Measurements from ENCODE around the gene SH3RF3.

DNA sequence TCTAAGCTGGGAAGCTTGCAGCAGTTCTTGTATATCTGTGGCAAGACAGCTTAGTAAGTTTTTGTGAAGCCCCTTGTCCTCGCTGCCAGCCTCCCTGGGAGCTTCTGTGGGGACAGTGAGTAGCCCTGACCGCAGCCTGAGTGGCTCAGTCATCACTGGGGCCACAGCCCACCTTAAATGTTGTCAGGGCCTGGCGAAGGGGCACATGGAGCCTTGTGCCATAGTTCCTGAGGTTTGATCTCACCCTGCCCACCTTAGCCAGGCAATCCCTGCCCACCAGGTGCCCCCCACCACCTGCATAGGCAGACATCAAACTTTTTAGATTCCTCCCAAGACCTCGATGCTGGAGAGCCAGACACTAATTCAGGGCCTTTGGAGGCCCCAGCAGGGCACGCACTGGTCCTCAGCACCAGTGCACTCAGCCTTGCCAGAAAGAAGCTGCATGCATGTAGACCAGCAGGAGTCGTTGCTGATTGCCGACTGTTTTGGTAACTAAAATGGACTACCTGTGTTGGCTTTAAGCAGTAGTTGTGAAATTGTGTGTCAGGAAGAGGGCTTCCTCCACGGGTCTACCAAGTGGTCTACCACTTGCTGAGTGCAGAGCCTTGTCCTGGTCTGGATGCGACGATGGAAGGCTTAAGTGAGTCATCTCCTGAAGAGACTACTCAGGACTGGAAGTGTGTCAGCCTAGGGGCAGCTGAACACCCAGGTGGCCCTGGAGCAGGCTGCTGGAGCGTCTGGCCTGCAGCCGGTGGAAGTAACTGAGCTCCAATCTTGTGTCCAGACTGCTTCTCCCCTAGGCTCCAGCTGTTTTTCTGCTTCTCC, 251.7 kb downstream of the SH3RF3 start:
- TF ChIP-seq, protein P1, sequence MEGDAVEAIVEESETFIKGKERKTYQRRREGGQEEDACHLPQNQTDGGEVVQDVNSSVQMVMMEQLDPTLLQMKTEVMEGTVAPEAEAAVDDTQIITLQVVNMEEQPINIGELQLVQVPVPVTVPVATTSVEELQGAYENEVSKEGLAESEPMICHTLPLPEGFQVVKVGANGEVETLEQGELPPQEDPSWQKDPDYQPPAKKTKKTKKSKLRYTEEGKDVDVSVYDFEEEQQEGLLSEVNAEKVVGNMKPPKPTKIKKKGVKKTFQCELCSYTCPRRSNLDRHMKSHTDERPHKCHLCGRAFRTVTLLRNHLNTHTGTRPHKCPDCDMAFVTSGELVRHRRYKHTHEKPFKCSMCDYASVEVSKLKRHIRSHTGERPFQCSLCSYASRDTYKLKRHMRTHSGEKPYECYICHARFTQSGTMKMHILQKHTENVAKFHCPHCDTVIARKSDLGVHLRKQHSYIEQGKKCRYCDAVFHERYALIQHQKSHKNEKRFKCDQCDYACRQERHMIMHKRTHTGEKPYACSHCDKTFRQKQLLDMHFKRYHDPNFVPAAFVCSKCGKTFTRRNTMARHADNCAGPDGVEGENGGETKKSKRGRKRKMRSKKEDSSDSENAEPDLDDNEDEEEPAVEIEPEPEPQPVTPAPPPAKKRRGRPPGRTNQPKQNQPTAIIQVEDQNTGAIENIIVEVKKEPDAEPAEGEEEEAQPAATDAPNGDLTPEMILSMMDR (IDR thresholded peaks at IDR 0.05 in 2 of 3, conservative IDR thresholded peaks at IDR 0.05 in 1 of 3; ENCODE audit: insufficient read depth in 2 of 3, low read depth in 1 of 3, low read length in 3 of 3): no peak
- TF ChIP-seq SMC3 (conservative IDR thresholded peaks at IDR 0.05; ENCODE audit: insufficient read depth, low read depth, low read length): no peak
- no peak for TF ChIP-seq CHD4 (IDR thresholded peaks at IDR 0.05; ENCODE audit: insufficient read depth, insufficient replicate concordance, low read depth, low read length, poor library complexity, severe bottlenecking)
- TF ChIP-seq, protein P2, sequence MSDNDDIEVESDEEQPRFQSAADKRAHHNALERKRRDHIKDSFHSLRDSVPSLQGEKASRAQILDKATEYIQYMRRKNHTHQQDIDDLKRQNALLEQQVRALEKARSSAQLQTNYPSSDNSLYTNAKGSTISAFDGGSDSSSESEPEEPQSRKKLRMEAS (CRISPR knock-in tag; IDR thresholded peaks at IDR 0.05): no peak
- TF ChIP-seq, protein P3, sequence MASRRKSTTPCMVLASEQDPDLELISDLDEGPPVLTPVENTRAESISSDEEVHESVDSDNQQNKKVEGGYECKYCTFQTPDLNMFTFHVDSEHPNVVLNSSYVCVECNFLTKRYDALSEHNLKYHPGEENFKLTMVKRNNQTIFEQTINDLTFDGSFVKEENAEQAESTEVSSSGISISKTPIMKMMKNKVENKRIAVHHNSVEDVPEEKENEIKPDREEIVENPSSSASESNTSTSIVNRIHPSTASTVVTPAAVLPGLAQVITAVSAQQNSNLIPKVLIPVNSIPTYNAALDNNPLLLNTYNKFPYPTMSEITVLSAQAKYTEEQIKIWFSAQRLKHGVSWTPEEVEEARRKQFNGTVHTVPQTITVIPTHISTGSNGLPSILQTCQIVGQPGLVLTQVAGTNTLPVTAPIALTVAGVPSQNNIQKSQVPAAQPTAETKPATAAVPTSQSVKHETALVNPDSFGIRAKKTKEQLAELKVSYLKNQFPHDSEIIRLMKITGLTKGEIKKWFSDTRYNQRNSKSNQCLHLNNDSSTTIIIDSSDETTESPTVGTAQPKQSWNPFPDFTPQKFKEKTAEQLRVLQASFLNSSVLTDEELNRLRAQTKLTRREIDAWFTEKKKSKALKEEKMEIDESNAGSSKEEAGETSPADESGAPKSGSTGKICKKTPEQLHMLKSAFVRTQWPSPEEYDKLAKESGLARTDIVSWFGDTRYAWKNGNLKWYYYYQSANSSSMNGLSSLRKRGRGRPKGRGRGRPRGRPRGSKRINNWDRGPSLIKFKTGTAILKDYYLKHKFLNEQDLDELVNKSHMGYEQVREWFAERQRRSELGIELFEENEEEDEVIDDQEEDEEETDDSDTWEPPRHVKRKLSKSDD (conservative IDR thresholded peaks at IDR 0.05; ENCODE audit: low read length): no peak
- no peak for TF ChIP-seq RAD21 (CRISPR knock-in tag; conservative IDR thresholded peaks at IDR 0.05 in 1 of 2, IDR thresholded peaks at IDR 0.05 in 1 of 2)
- no peak for TF ChIP-seq BRCA1 (IDR thresholded peaks at IDR 0.05)
- TF ChIP-seq BRCA1 (CRISPR knock-in tag; IDR thresholded peaks at IDR 0.05): no peak
- no peak for TF ChIP-seq SIX5 (IDR thresholded peaks at IDR 0.05; ENCODE audit: borderline replicate concordance in 1 of 2, insufficient read depth in 1 of 2, low read depth in 1 of 2, low read length in 2 of 2)
- no peak for TF ChIP-seq PHF20 (IDR thresholded peaks at IDR 0.05; ENCODE audit: partially characterized antibody)
- TF ChIP-seq GATA2 (CRISPR knock-in tag; IDR thresholded peaks at IDR 0.05): no peak
- TF ChIP-seq, protein P4, sequence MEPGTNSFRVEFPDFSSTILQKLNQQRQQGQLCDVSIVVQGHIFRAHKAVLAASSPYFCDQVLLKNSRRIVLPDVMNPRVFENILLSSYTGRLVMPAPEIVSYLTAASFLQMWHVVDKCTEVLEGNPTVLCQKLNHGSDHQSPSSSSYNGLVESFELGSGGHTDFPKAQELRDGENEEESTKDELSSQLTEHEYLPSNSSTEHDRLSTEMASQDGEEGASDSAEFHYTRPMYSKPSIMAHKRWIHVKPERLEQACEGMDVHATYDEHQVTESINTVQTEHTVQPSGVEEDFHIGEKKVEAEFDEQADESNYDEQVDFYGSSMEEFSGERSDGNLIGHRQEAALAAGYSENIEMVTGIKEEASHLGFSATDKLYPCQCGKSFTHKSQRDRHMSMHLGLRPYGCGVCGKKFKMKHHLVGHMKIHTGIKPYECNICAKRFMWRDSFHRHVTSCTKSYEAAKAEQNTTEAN (CRISPR knock-in tag; IDR thresholded peaks at IDR 0.05): no peak
- TF ChIP-seq HNRNPL (IDR thresholded peaks at IDR 0.05; ENCODE audit: low read depth, low read length): no peak
